Measurements from ENCODE around the gene PSD2. TPM values are rescaled to one million over a fixed set of nuclear protein-coding genes. Genes with fewer than 3 reads are reported as not detected.

The PSD2 gene
- total RNA-seq, 1 donor from 2014 or later = not detected

DNA sequence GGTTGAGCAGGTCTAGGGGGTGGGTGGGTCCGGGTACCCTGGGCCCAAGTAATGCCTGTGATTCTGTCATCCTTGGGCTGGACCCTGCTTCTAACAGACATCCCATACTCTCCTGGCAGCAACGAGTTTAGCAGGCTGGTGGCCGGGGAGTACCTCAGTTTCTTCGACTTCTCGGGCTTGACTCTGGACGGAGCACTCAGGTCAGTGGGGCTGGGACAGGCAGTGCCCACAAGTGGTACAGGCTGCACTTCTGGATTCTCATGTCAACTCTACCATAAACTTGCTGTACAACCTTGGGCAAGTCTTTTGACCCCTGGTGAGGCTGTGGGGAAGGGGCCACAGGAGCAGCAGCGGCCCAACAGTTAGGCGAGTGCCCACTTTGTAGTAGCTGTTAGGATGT is 21.8 kb downstream of the PSD2 start:
- intact Hi-C loops (cut with DNase I) = no loop called here
- Histone ChIP-seq H3K27me3 (no peaks in the 10 kb centered on the region), H3K9me3 (peaks cover 0 to 3% of the 10 kb centered on the region in 2 donors), H3K36me3 (no peaks in the 10 kb centered on the region), H3K27ac (no peak overlapping the region), H3K4me3 (no peak overlapping the region), H3K4me1 (no peaks in the 10 kb centered on the region)
- no peak for DNase-seq (ENCODE audit: low spot score in 2 of 2)
- TF ChIP-seq, protein P1, sequence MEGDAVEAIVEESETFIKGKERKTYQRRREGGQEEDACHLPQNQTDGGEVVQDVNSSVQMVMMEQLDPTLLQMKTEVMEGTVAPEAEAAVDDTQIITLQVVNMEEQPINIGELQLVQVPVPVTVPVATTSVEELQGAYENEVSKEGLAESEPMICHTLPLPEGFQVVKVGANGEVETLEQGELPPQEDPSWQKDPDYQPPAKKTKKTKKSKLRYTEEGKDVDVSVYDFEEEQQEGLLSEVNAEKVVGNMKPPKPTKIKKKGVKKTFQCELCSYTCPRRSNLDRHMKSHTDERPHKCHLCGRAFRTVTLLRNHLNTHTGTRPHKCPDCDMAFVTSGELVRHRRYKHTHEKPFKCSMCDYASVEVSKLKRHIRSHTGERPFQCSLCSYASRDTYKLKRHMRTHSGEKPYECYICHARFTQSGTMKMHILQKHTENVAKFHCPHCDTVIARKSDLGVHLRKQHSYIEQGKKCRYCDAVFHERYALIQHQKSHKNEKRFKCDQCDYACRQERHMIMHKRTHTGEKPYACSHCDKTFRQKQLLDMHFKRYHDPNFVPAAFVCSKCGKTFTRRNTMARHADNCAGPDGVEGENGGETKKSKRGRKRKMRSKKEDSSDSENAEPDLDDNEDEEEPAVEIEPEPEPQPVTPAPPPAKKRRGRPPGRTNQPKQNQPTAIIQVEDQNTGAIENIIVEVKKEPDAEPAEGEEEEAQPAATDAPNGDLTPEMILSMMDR (IDR thresholded peaks at IDR 0.05) = no peak

DNA sequence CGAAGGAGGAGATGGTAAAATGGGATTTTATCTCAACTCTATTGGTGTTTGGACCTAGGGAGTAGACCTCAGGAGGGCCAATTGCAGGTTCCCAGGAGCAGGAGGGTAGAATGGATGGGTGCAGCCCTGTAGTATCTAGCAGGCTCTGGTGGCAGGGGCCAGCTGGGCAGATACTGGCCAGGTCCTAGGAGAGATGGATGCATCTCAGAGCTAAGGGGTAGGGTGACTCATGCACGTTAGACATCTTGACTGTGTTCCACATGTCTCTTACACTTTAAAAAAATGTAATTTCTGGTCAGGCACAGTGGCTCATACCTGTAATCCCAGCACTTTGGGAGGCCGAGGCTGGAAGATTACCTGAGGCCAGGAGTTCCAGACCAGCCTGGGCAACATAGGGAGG is 22.4 kb downstream of the PSD2 start:
- H3K4me1 ChIP-seq = no peaks in the 10 kb centered on the region
- intact Hi-C loops (cut with DNase I) = no loop called here
- DNase-seq (ENCODE audit: low spot score in 2 of 2) = no peak
- no peaks in the 10 kb centered on the region for H3K27me3 ChIP-seq
- H3K36me3 ChIP-seq = no peaks in the 10 kb centered on the region
- H3K9me3 ChIP-seq = peaks cover 0 to 3% of the 10 kb centered on the region in 2 donors
- H3K27ac ChIP-seq = no peak overlapping the region
- H3K4me3 ChIP-seq = no peak overlapping the region
- TF ChIP-seq, protein P1 (IDR thresholded peaks at IDR 0.05) = no peak

DNA sequence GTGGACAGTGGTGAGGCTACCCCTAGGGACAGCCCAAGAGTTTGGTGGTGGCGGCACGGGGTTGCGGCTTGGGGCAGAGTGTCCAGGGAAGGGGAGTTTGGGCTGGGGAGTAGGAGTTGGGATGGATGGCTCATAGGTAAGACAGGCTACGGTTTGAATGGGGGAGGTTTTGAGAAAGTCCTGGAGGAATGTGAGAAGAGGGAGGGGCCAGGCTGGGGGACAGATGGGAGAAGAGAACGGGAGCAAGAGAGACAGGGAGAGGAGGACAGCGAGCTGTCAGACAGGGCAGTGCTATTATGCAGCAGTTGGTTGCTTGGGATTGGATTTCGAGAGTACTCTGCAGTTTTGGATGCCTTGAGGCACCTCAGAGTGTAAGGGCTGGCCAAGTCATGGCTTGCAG is 24.5 kb downstream of the PSD2 start:
- Histone ChIP-seq H3K9me3 (peaks cover 0 to 3% of the 10 kb centered on the region in 2 donors), H3K36me3 (no peaks in the 10 kb centered on the region), H3K27me3 (no peaks in the 10 kb centered on the region), H3K27ac (no peak overlapping the region), H3K4me3 (no peak overlapping the region), H3K4me1 (no peaks in the 10 kb centered on the region)
- TF ChIP-seq, protein P1 (IDR thresholded peaks at IDR 0.05) = no peak
- intact Hi-C loops (cut with DNase I) = no loop called here
- no peak for DNase-seq (ENCODE audit: low spot score in 2 of 2)

DNA sequence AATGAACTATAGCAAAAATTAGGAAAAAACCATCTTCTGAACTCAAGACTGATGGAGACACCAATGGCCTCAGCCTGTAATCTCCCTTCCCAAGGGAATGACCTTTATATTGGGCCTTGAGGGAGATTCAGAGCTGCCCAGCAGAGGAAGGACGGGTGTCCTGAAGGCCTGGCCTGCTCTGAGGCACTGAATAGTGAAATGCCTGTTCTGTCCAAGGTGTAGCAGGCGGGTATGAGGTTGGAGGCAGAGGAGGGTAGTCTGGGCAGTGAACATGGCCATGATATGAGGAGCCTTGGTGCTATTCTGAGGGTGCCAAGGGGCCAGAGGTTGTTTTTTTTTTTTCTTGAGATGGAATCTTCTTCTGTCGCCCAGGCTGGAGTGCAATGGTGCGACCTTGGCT is 25.0 kb downstream of the PSD2 start:
- intact Hi-C loops (cut with DNase I) = no loop called here
- H3K4me1 ChIP-seq = no peaks in the 10 kb centered on the region
- TF ChIP-seq, protein P1 (IDR thresholded peaks at IDR 0.05) = no peak
- DNase-seq (ENCODE audit: low spot score in 2 of 2) = no peak
- H3K27me3 ChIP-seq = no peaks in the 10 kb centered on the region
- peaks cover 0 to 3% of the 10 kb centered on the region in 2 donors for H3K9me3 ChIP-seq
- H3K36me3 ChIP-seq = no peaks in the 10 kb centered on the region
- H3K4me3 ChIP-seq = no peak overlapping the region
- H3K27ac ChIP-seq = no peak overlapping the region

DNA sequence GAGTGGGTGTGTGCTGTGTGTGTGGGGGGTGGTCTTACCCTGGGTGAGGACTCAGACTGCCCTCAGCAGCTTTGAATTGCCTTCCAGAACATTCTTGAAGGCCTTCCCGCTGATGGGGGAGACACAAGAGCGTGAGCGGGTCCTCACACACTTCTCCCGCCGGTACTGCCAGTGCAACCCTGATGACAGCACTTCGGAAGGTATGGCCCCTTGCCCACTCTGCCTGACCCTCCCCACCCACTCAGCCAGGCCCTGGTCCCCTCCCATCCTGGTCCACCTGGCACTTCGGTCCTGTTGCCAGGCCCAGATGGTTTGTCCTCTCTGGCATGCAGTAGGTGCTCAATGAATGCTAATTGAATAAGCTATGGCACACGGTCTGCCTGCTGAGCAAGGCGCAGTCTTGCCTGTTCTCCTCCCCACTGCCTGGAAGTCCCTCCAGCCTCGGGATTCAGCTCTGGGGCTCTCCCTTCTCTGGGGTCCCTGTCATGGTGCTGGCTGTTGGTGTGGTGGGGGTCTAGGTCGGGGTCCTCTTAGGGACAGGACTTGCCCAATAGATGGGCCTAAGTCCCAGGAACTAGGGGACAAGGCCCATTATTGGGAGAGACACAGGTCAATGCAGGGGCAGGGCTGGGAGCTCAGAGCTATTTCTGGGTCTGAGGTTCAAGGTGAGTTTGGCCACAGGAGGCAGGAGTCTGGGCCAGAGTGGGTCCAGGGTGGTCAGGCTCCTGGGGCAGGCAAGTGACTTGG is 26.4 kb downstream of the PSD2 start:
- intact Hi-C loops (cut with DNase I) = no loop called here
- DNase-seq (ENCODE audit: low spot score in 2 of 2) = no peak
- H3K4me1 ChIP-seq = no peaks in the 10 kb centered on the region
- no peak overlapping the region for H3K4me3 ChIP-seq
- H3K36me3 ChIP-seq = no peaks in the 10 kb centered on the region
- H3K27me3 ChIP-seq = no peaks in the 10 kb centered on the region
- no peak overlapping the region for H3K27ac ChIP-seq
- peaks cover 0 to 3% of the 10 kb centered on the region in 2 donors for H3K9me3 ChIP-seq
- TF ChIP-seq, protein P1 (IDR thresholded peaks at IDR 0.05) = no peak

Measured in ascending aorta (tissue), 2 donors.